C4-2B (cell line): ENCODE results near the gene ZNF524.

Experiments used
- H3K27ac ChIP-seq: fragments of 450-650 bp; 2 replicates; pipeline ENCODE4 v1.5.1; 2017
- CTCF ChIP-seq: fragments of 450-650 bp; conservative IDR thresholded peaks from 2 replicates; pipeline ENCODE4 v1.5.1; 2017; ENCODE audit warnings: mild to moderate bottlenecking
- ZFX ChIP-seq: fragments of 450-650 bp; IDR thresholded peaks from 2 replicates; pipeline ENCODE4 v1.6.1; 2017

Gene ZNF524

GRCh38 chr19:55646889-55647731 lies 47.0 kb downstream of the ZNF524 start:
- H3K27ac ChIP-seq, result peak overlapping the region; percentile 91
- no peak for TF ChIP-seq ZFX
- no peak for TF ChIP-seq CTCF

- TF ChIP-seq CTCF (no peak), ZFX (0 out of 2 replicates have a peak, but pooled peaks have one; percentile 26)
- peak within 1 kb of the TSS; percentile 91 for H3K27ac ChIP-seq
Measured at GRCh38 chr19:55647732-55648584, 47.9 kb downstream of the ZNF524 start, which contains the start of gene CCDC106. Gene CCDC106, plus strand, starts transcription at chr19:55648212. Its CDS starts 835 bp downstream, at chr19:55649047.

- TF ChIP-seq ZFX, result no peak
- TF ChIP-seq CTCF, result no peak
- H3K27ac ChIP-seq, result peak overlapping the region; percentile 91
Measured at GRCh38 chr19:55648585-55649267, 48.6 kb downstream of the ZNF524 start.

- H3K27ac ChIP-seq, result peak overlapping the region; percentile 91; the same call in 1 of the 2 replicates
- no peak for TF ChIP-seq ZFX
- no peak for TF ChIP-seq CTCF
Measured at GRCh38 chr19:55649268-55650125, 49.4 kb downstream of the ZNF524 start.

GRCh38 chr19:55650126-55650557 lies 50.1 kb downstream of the ZNF524 start:
- TF ChIP-seq ZFX (no peak), CTCF (no peak)
- H3K27ac ChIP-seq, result no peak overlapping the region

- no peak for TF ChIP-seq ZFX
- no peak for TF ChIP-seq CTCF
- H3K27ac ChIP-seq, result no peak overlapping the region
Measured at GRCh38 chr19:55650602-55651230, 50.6 kb downstream of the ZNF524 start.
